Lower lobe of right lung (tissue), 2 donors: ENCODE results near the gene SLC25A44. TPM values are rescaled to one million over a fixed set of nuclear protein-coding genes. Genes with fewer than 3 reads are reported as not detected.
A peak's percentile ranks its signal among the peaks of the same experiment; 100 is the strongest.

Experiments used
- ATAC-seq, 2 donors: fragments of 200-7000 bp; cut with Tn5 transposase; one replicate each; pipeline ENCODE4 v1.9.1; 2020 to 2022; ENCODE audit warnings: mild to moderate bottlenecking in 2 of 2, moderate library complexity in 2 of 2
- DNase-seq: peaks from one replicate; pipeline ENCODE4 v3.0.0-alpha.2; 2020
- H3K27ac ChIP-seq: fragments of 200-600 bp; one replicate; pipeline ENCODE4 v1.8.0; 2022
- H3K27me3 ChIP-seq: fragments of 200-600 bp; one replicate; pipeline ENCODE4 v1.8.0; 2022; ENCODE audit warnings: low read depth
- H3K36me3 ChIP-seq: fragments of 200-600 bp; one replicate; pipeline ENCODE4 v1.8.0; 2022; ENCODE audit warnings: mild to moderate bottlenecking
- H3K4me1 ChIP-seq: fragments of 200-600 bp; one replicate; pipeline ENCODE4 v1.8.0; 2022
- H3K4me3 ChIP-seq: fragments of 200-600 bp; one replicate; pipeline ENCODE4 v1.8.0; 2022; ENCODE audit warnings: mild to moderate bottlenecking
- H3K9me3 ChIP-seq: fragments of 200-600 bp; one replicate; pipeline ENCODE4 v1.8.0; 2022
- intact Hi-C: fragments of 100-400 bp; cut with DNase I; formaldehyde crosslinking; loops from one replicate; pipeline ENCODE4 v1.11.0; 2022
- total RNA-seq: library from RNA; stranded (reverse); fragmentation: NEBNext Ultra II Directional; extraction: Animal tissue kit (Norgen Biotek cat#: 25700); gene quantifications from one replicate; pipeline ENCODE4 v1.2.1, GENCODE V29; 2021
- TF ChIP-seq, protein P1 (sequence below): fragments of 200-600 bp; IDR thresholded peaks from one replicate; pipeline ENCODE4 v1.8.0; 2022; ENCODE audit warnings: antibody characterized with exemption, mild to moderate bottlenecking
- donor health status: DM: no; HTN: yes; CAD: no; lungs with severe emphysema.

SLC25A44 gene
- total RNA-seq, 1 donor from 2014 or later: 17.7 TPM

DNA sequence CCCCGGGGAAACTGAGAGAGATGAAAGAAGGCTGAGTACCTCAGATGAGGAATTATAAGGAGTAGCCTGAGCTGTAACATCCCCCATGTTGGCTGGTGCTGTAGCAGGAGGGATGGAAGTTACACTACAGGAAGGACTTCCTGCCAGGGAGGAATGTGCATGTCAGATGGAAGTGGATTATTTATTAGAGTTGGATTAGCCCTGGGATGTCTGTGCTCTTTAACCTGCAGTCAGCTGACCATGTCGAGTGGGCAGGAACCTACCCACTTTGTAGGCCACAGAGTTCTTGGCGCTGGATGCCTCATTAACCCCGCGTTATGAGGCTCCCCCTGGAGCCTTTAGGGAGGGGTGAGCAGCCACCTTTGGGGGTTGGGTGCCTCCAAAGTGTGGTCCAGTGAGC lies 41.3 kb upstream of the SLC25A44 start:
- H3K27me3 ChIP-seq: peaks cover 5% of the 10 kb centered on the region
- TF ChIP-seq, protein P1, sequence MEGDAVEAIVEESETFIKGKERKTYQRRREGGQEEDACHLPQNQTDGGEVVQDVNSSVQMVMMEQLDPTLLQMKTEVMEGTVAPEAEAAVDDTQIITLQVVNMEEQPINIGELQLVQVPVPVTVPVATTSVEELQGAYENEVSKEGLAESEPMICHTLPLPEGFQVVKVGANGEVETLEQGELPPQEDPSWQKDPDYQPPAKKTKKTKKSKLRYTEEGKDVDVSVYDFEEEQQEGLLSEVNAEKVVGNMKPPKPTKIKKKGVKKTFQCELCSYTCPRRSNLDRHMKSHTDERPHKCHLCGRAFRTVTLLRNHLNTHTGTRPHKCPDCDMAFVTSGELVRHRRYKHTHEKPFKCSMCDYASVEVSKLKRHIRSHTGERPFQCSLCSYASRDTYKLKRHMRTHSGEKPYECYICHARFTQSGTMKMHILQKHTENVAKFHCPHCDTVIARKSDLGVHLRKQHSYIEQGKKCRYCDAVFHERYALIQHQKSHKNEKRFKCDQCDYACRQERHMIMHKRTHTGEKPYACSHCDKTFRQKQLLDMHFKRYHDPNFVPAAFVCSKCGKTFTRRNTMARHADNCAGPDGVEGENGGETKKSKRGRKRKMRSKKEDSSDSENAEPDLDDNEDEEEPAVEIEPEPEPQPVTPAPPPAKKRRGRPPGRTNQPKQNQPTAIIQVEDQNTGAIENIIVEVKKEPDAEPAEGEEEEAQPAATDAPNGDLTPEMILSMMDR: no peak
- no peaks in the 10 kb centered on the region for H3K36me3 ChIP-seq
- ATAC-seq (no peak), DNase-seq (no peak)
- no peaks in the 10 kb centered on the region for H3K9me3 ChIP-seq
- peaks cover 35% of the 10 kb centered on the region for H3K4me1 ChIP-seq
- H3K4me3 ChIP-seq: no peak overlapping the region
- H3K27ac ChIP-seq: no peak overlapping the region
- intact Hi-C loops: no loop called here

DNA sequence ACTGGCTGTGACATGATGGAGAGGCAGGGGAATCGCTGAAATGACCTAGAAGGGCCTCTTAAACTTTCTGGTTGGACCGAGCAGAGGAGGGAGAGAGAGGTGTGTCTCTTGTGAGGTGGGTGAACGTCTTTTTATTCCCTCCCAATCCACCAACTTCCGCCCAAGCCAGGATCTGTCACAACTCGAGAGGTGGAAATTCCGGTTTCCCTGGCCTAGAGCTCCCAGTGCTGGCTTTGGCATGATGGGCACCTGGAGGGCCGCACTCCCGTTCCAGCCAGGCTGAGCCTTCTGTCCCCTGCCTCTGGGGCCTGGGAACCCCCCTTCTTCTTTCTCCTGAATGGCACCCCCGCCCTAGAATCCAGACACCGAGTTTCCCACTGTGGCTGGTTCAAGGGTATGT lies 40.5 kb upstream of the SLC25A44 start, which contains the start of gene SEMA4A:
Gene SEMA4A (plus strand): TSS at position 224 of the 400 bp plus-strand sequence. CDS start 994 bp downstream, outside the sequence.
- TF ChIP-seq, protein P1: no peak
- peak; percentile 23 to 57 for ATAC-seq
- Histone ChIP-seq H3K4me3 (peak within 1 kb of the TSS; percentile 34), H3K27ac (peak within 1 kb of the TSS; percentile 42), H3K9me3 (no peaks in the 10 kb centered on the region), H3K27me3 (peaks cover 5% of the 10 kb centered on the region), H3K36me3 (no peaks in the 10 kb centered on the region), H3K4me1 (peaks cover 34% of the 10 kb centered on the region)
- peak; percentile 74 for DNase-seq
- intact Hi-C loops: no loop called here

DNA sequence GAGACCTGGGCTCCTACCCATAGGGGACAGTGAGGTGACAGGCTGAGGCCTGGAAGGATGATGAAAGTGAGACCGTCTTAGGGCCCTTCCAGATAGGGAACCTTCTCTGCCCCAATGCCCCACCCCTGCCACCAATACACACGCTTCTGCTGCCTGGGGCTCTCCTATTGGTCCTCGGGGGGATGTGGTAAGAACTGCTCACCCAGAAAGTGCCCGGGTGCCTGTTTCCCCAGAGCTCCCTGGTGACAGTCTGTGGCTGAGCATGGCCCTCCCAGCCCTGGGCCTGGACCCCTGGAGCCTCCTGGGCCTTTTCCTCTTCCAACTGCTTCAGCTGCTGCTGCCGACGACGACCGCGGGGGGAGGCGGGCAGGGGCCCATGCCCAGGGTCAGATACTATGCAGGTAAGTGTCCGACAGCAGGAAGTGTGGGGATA lies 39.6 kb upstream of the SLC25A44 start:
- peaks cover 25% of the 10 kb centered on the region for H3K4me1 ChIP-seq

DNA sequence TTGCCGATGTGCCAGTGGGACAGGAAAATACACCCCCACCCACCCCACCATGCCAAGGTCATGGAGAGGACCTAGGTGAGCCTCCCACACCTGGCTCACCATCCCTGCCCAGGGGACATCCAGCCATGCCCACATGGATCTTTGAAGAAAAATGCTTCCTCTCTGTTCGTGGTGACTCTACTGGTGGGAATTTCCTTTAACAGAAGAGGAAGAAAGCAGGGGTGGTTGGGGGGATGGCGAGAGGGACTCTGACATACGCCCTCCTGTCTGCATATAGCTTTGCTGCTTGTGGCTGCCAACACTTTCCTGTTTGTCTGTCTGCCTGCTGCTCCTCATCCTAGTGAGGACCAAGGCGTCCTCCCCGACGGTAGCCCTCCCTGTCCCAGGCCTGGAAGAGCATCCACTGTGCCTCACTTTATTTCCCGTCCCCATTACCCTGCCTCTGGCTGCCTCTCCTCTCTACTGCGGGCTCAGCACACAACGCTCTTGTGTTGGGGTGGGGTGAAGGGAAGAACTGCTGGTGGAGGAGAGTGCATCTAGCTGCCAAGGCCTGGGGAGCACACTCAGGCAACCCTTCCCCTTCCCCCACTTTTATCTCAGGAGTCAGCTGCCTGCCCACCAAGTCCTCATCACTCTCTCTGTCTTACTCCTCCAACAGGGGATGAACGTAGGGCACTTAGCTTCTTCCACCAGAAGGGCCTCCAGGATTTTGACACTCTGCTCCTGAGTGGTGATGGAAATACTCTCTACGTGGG lies 38.0 kb upstream of the SLC25A44 start:
- TF ChIP-seq, protein P1: no peak
- DNase-seq (no peak), ATAC-seq (no peak)
- intact Hi-C loops: no loop called here
- Histone ChIP-seq H3K4me1 (peaks cover 32% of the 10 kb centered on the region), H3K27me3 (no peaks in the 10 kb centered on the region), H3K36me3 (no peaks in the 10 kb centered on the region), H3K9me3 (no peaks in the 10 kb centered on the region), H3K27ac (no peak overlapping the region), H3K4me3 (peak overlapping the region; percentile 6)

More for the DNA sequence above, 39.6 kb upstream of the SLC25A44 start:
- intact Hi-C loops: no loop called here
- no peaks in the 10 kb centered on the region for H3K9me3 ChIP-seq
- peak overlapping the region; percentile 34 for H3K4me3 ChIP-seq
- peaks cover 5% of the 10 kb centered on the region for H3K27me3 ChIP-seq
- no peaks in the 10 kb centered on the region for H3K36me3 ChIP-seq
- H3K27ac ChIP-seq: peak overlapping the region; percentile 42
- TF ChIP-seq, protein P1: no peak
- peak; percentile 84 for DNase-seq
- peak; percentile 29 to 82 for ATAC-seq

DNA sequence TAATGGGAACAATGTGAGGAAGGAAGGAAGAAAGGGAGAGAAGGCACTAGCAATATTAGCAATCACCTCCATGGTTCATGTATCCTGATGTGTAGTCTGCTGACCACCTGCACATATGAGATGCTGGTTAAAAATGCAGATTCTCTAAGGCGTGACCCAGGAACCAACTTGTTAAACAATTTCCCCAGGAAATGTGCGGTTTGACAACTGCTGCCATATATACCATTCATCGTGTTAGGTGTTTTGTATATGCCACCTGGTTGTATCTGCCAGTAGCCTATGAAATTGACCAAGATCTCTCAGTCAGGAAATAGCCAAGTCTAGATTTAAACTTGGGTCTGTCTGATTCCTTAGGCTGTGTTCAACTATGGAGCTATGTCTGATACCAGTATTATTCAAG lies 36.4 kb upstream of the SLC25A44 start:
- H3K4me3 ChIP-seq: no peak overlapping the region
- H3K4me1 ChIP-seq: peaks cover 43% of the 10 kb centered on the region
- no peak for DNase-seq
- H3K36me3 ChIP-seq: no peaks in the 10 kb centered on the region
- no peaks in the 10 kb centered on the region for H3K9me3 ChIP-seq
- no peak for ATAC-seq
- TF ChIP-seq, protein P1: no peak
- H3K27ac ChIP-seq: no peak overlapping the region
- intact Hi-C loops: no loop called here
- no peaks in the 10 kb centered on the region for H3K27me3 ChIP-seq
